IPS DF 4.7 (cell line): ENCODE measurements around the gene VPS13D.
"Not testable (repeated sequence)": the region's sequence is repeated elsewhere in the genome, so short reads cannot be mapped to it uniquely, and the experiment has no call there.

Experiments used
- DNase-seq: peaks from one replicate; pipeline ENCODE4 v3.0.0-alpha.2; 2013; ENCODE audit warnings: low spot score; ENCODE audit errors: extremely low read depth

Gene VPS13D

GRCh38 chr1:12448746-12449177 lies 218.9 kb downstream of the VPS13D start:
- DNase-seq = no peak

GRCh38 chr1:12450090-12450755 lies 220.4 kb downstream of the VPS13D start:
- no peak for DNase-seq

GRCh38 chr1:12450756-12451559 lies 221.1 kb downstream of the VPS13D start:
- DNase-seq = no peak

GRCh38 chr1:12451560-12451900 lies 221.7 kb downstream of the VPS13D start:
- DNase-seq = no peak

- DNase-seq = no peak
These were observed 222.4 kb downstream of the VPS13D start for GRCh38 chr1:12452262-12452661.

- DNase-seq = no peak
These were observed 223.8 kb downstream of the VPS13D start for GRCh38 chr1:12453400-12454343.

- DNase-seq = no peak
These were observed 224.9 kb downstream of the VPS13D start for GRCh38 chr1:12454406-12455391.

GRCh38 chr1:12456081-12456480 lies 226.3 kb downstream of the VPS13D start:
- DNase-seq = not testable (repeated sequence)

GRCh38 chr1:12456979-12457378 lies 227.1 kb downstream of the VPS13D start:
- no peak for DNase-seq

GRCh38 chr1:12457771-12458170 lies 227.9 kb downstream of the VPS13D start:
- no peak for DNase-seq

GRCh38 chr1:12458571-12458970 lies 228.7 kb downstream of the VPS13D start:
- DNase-seq = no peak

- DNase-seq = no peak
These were observed 230.3 kb downstream of the VPS13D start for GRCh38 chr1:12460121-12460520.

GRCh38 chr1:12460911-12461621 lies 231.2 kb downstream of the VPS13D start:
- no peak for DNase-seq

- DNase-seq = no peak
These were observed 231.9 kb downstream of the VPS13D start for GRCh38 chr1:12461754-12462153.

- no peak for DNase-seq
These were observed 232.8 kb downstream of the VPS13D start for GRCh38 chr1:12462586-12462985.

- DNase-seq = no peak
These were observed 234.2 kb downstream of the VPS13D start for GRCh38 chr1:12464045-12464461.

GRCh38 chr1:12464598-12465056 lies 234.8 kb downstream of the VPS13D start:
- DNase-seq = no peak

- no peak for DNase-seq
These were observed 235.3 kb downstream of the VPS13D start for GRCh38 chr1:12465126-12465525.

GRCh38 chr1:12466816-12467215 lies 237.0 kb downstream of the VPS13D start:
- no peak for DNase-seq
